GM21423 (cell line): Measurements from ENCODE around the gene CLASP1.

Experiments
- ATAC-seq: cut with Tn5 transposase; IDR thresholded peaks from one replicate; pipeline ENCODE4 v1.9.1; 2021; ENCODE audit warnings: mild to moderate bottlenecking, moderate library complexity; ENCODE audit not compliant: unreplicated experiment

CLASP1 gene

GRCh38 chr2:121436918-121437317 is 212.3 kb downstream of the CLASP1 start:
- no peak for ATAC-seq

- no peak for ATAC-seq
These were observed 213.5 kb downstream of the CLASP1 start for GRCh38 chr2:121435790-121436189.

GRCh38 chr2:121431214-121431613 is 218.0 kb downstream of the CLASP1 start:
- no peak for ATAC-seq

- no peak for ATAC-seq
These were observed 219.2 kb downstream of the CLASP1 start for GRCh38 chr2:121429927-121430520.

- ATAC-seq = no peak
These were observed 220.0 kb downstream of the CLASP1 start for GRCh38 chr2:121429119-121429903.

GRCh38 chr2:121427187-121427689 is 222.0 kb downstream of the CLASP1 start:
- ATAC-seq = no peak

- no peak for ATAC-seq
These were observed 228.8 kb downstream of the CLASP1 start for GRCh38 chr2:121420486-121420885.

- ATAC-seq = no peak
These were observed 230.1 kb downstream of the CLASP1 start for GRCh38 chr2:121419081-121419699.

- ATAC-seq = no peak
These were observed 230.7 kb downstream of the CLASP1 start for GRCh38 chr2:121418494-121419058.

GRCh38 chr2:121417826-121418225 is 231.4 kb downstream of the CLASP1 start:
- ATAC-seq = no peak

- no peak for ATAC-seq
These were observed 233.5 kb downstream of the CLASP1 start for GRCh38 chr2:121415727-121416126.

- ATAC-seq = no peak
These were observed 236.9 kb downstream of the CLASP1 start for GRCh38 chr2:121412349-121412748.

- ATAC-seq = no peak
These were observed 239.3 kb downstream of the CLASP1 start for GRCh38 chr2:121409966-121410365.

GRCh38 chr2:121409388-121409787 is 239.9 kb downstream of the CLASP1 start:
- ATAC-seq = no peak

GRCh38 chr2:121408641-121409040 is 240.6 kb downstream of the CLASP1 start:
- ATAC-seq = no peak

GRCh38 chr2:121405233-121405632 is 244.0 kb downstream of the CLASP1 start:
- ATAC-seq = no peak

GRCh38 chr2:121400201-121400600 is 249.1 kb downstream of the CLASP1 start:
- ATAC-seq = no peak

- no peak for ATAC-seq
These were observed 250.4 kb downstream of the CLASP1 start for GRCh38 chr2:121398853-121399252.

GRCh38 chr2:121390082-121390692 is 259.1 kb downstream of the CLASP1 start:
- no peak for ATAC-seq

- ATAC-seq = no peak
These were observed 260.9 kb downstream of the CLASP1 start for GRCh38 chr2:121388371-121388770.
